ENCODE data around the gene IL7R. TPM values are rescaled to one million over a fixed set of nuclear protein-coding genes. Genes with fewer than 3 reads are reported as not detected.

IL7R gene
- total and polyA plus RNA-seq, 9 donors, result 0.28 to 11.3 (median 3.2) TPM

DNA sequence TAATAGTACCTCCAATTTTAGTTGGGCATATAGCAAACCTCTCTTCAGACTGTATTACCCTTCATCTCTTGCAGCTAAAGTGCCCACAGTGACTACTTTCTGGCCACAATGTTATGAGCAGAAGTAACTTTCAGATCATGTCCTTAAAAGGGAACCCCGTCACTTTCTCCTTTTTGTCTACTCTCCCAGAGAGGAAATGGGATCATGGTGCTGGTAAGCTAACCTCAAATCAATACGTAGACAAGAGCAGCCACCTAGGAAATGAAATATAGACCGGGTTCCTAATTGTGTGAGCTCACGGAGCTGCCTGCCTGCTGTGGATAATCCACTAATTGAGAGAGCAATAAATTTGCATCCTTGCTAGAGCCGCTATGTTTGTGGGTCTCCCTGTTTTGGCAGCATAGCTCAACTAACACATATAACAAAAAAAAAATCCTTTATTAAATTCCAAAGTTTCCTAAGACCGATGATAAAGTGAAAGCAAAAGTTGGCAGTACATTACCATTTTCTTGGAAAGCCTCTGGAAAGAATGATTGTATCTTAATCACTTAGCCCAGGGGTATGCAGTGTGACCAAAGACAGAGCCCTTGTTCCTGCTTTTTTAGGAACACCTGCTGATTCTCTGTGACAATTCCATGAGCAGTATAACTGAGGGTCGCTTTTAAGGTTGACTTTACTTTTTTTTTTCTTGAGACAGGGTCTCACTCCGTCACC, 5.6 kb upstream of the IL7R start:
- Histone ChIP-seq H3K9me3 (no peaks in the 10 kb centered on the region), H3K4me3 (peak overlapping the region; percentile 25), H3K4me1 (ENCODE audit: insufficient read depth) (peaks cover 16% of the 10 kb centered on the region), H3K27me3 (no peaks in the 10 kb centered on the region), H3K27ac (no peak overlapping the region), H3K36me3 (no peaks in the 10 kb centered on the region)
- intact Hi-C loops (cut with DNase I), result no loop called here
- no peak for DNase-seq
- TF ChIP-seq EP300 (IDR thresholded peaks at IDR 0.05), result no peak
- TF ChIP-seq POLR2A (IDR thresholded peaks at IDR 0.05), result no peak
- TF ChIP-seq, protein P1, sequence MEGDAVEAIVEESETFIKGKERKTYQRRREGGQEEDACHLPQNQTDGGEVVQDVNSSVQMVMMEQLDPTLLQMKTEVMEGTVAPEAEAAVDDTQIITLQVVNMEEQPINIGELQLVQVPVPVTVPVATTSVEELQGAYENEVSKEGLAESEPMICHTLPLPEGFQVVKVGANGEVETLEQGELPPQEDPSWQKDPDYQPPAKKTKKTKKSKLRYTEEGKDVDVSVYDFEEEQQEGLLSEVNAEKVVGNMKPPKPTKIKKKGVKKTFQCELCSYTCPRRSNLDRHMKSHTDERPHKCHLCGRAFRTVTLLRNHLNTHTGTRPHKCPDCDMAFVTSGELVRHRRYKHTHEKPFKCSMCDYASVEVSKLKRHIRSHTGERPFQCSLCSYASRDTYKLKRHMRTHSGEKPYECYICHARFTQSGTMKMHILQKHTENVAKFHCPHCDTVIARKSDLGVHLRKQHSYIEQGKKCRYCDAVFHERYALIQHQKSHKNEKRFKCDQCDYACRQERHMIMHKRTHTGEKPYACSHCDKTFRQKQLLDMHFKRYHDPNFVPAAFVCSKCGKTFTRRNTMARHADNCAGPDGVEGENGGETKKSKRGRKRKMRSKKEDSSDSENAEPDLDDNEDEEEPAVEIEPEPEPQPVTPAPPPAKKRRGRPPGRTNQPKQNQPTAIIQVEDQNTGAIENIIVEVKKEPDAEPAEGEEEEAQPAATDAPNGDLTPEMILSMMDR (IDR thresholded peaks at IDR 0.05), result no peak
- WGBS, 3 donors, result 32 to 36% (median 34%) methylated on average over 8 of the region's 8 CpGs

- peaks cover 16% of the 10 kb centered on the region for H3K4me1 ChIP-seq (ENCODE audit: insufficient read depth)
- no peaks in the 10 kb centered on the region for H3K36me3 ChIP-seq
- peak in 1 of 5 donors; percentile 17 for DNase-seq
- intact Hi-C loops (cut with DNase I), result no loop called here
- H3K27ac ChIP-seq, result no peak overlapping the region
- no peaks in the 10 kb centered on the region for H3K9me3 ChIP-seq
- H3K27me3 ChIP-seq, result no peaks in the 10 kb centered on the region
- no peak overlapping the region for H3K4me3 ChIP-seq
- WGBS, 3 donors, result 69% methylated on average over 8 of the region's 8 CpGs
- TF ChIP-seq POLR2A (IDR thresholded peaks at IDR 0.05), result no peak
Measured at GRCh38 chr5:35852084-35852734, 4.5 kb upstream of the IL7R start.

- Histone ChIP-seq H3K27me3 (no peaks in the 10 kb centered on the region), H3K4me1 (ENCODE audit: insufficient read depth) (peaks cover 16% of the 10 kb centered on the region), H3K27ac (no peak overlapping the region), H3K4me3 (no peak overlapping the region), H3K9me3 (no peaks in the 10 kb centered on the region), H3K36me3 (no peaks in the 10 kb centered on the region)
- DNase-seq, result no peak
- TF ChIP-seq POLR2A (IDR thresholded peaks at IDR 0.05) (no peak), EP300 (IDR thresholded peaks at IDR 0.05) (no peak)
- TF ChIP-seq, protein P1 (IDR thresholded peaks at IDR 0.05), result no peak
- intact Hi-C loops (cut with DNase I), result no loop called here
Measured at GRCh38 chr5:35852773-35853172, 3.9 kb upstream of the IL7R start.

DNA sequence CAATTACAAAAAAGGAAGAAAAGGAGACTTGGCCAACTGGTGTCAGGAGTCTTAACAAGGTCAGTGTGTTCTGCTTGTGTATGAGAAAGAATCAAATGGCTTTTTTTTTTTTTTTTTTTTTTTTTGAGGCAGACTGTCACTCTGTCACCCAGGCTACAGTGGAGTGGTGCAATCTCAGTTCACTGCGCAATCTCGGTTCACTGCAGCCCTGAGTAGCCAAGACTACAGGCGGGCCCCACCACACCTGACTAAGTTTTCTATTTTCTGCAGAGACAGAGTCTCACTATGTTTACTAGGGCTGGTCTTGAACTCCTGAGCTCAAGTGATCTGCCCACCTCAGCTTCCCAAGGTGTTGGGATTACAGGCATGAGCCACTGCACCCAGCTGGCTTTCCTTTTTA, 3.1 kb upstream of the IL7R start:
- H3K27ac ChIP-seq, result no peak overlapping the region
- peak in 4 of 5 donors; percentile 12 to 31 (median 26) for DNase-seq

More for the DNA sequence above, 3.1 kb upstream of the IL7R start:
- 67 to 76% (median 74%) methylated on average over 3 of the region's 3 CpGs for WGBS, 3 donors
- no peak for TF ChIP-seq POLR2A (IDR thresholded peaks at IDR 0.05)
- TF ChIP-seq, protein P1 (IDR thresholded peaks at IDR 0.05), result no peak
- TF ChIP-seq EP300 (IDR thresholded peaks at IDR 0.05), result no peak
- Histone ChIP-seq H3K4me1 (ENCODE audit: insufficient read depth) (peaks cover 16% of the 10 kb centered on the region), H3K4me3 (no peak overlapping the region), H3K27me3 (no peaks in the 10 kb centered on the region), H3K9me3 (no peaks in the 10 kb centered on the region), H3K36me3 (no peaks in the 10 kb centered on the region)
- intact Hi-C loops (cut with DNase I), result no loop called here

Measured in ovary (tissue), 9 donors.